H1 (cell line): ENCODE measurements around the gene UBE2I. TPM values are rescaled to one million over a fixed set of nuclear protein-coding genes. Genes with fewer than 3 reads are reported as not detected.

Experiments used
- CTCF ChIA-PET: fragments of 300-600 bp; sonication (Branson Sonifier 250); formaldehyde crosslinking; loops from one replicate; lab custom pipeline; 2021; ENCODE audit not compliant: partially characterized antibody; lab: Charles Lee
- POLR2A ChIA-PET: fragments of 300-600 bp; sonication (Branson Sonifier 250); formaldehyde crosslinking; loops from one replicate; lab custom pipeline; 2021; ENCODE audit warnings: inconsistent platforms; ENCODE audit not compliant: partially characterized antibody; lab: Charles Lee
- DNase-seq, 2 experiments: peaks; one replicate each; pipeline versions ENCODE4 v3.0.0 to v3.0.0-alpha.2; 2010 to 2022; ENCODE audit warnings: low spot score in 2 of 2, low read depth in 1 of 2, mixed read lengths in 1 of 2
- FAIRE-seq: peaks from 2 replicates; lab custom pipeline; 2011; peaks lifted over from hg19 to GRCh38; lab: Jason Lieb, UNC
- H2AFZ ChIP-seq: 2 replicates; pipeline ENCODE4 v1.8.1; 2012; ENCODE audit warnings: low read length, inconsistent platforms
- H2AK5ac ChIP-seq: 2 replicates; pipeline ENCODE4 v1.6.1; 2013; ENCODE audit warnings: low read depth, low read length
- H2BK120ac ChIP-seq: replicated peaks from 2 replicates; pipeline ENCODE3; 2013; ENCODE audit warnings: low read depth, low read length, inconsistent platforms
- H2BK12ac ChIP-seq: 2 replicates; pipeline ENCODE4 v1.6.1; 2013; ENCODE audit warnings: low read depth, low read length
- H2BK15ac ChIP-seq: 2 replicates; pipeline ENCODE4 v1.6.1; 2013; ENCODE audit warnings: low read length
- H2BK20ac ChIP-seq: 2 replicates; pipeline ENCODE4 v1.6.1; 2013; ENCODE audit warnings: low read length
- H2BK5ac ChIP-seq: 2 replicates; pipeline ENCODE4 v1.6.1; 2013; ENCODE audit warnings: low read depth, low read length
- H3K14ac ChIP-seq: 2 replicates; pipeline ENCODE4 v1.6.1; 2013; ENCODE audit warnings: inconsistent platforms; ENCODE audit not compliant: insufficient read length
- H3K18ac ChIP-seq: 2 replicates; pipeline ENCODE4 v1.6.1; 2013; ENCODE audit warnings: low read length; ENCODE audit errors: extremely low read depth
- H3K23ac ChIP-seq: 2 replicates; pipeline ENCODE4 v1.6.1; 2013; ENCODE audit warnings: inconsistent platforms; ENCODE audit not compliant: insufficient read length
- H3K23me2 ChIP-seq: 2 replicates; pipeline ENCODE4 v1.6.1; 2013; ENCODE audit warnings: low read depth, low read length
- H3K27ac ChIP-seq: 2 replicates; pipeline ENCODE4 v1.6.1; 2011; ENCODE audit warnings: low read depth, low read length, inconsistent platforms
- H3K27me3 ChIP-seq, 4 experiments: replicated peaks in 1 of 4; 1 replicate in 1 of 4; 2 replicates in 3 of 4; pipeline versions ENCODE4 v1.6.1 to v1.8.1; 2011 to 2013; ENCODE audit warnings: low read length in 3 of 4, mild to moderate bottlenecking in 3 of 4, inconsistent platforms in 2 of 4, mixed read lengths in 2 of 4, moderate library complexity in 1 of 4; ENCODE audit not compliant: control insufficient read depth in 3 of 4, insufficient read depth in 3 of 4; ENCODE audit errors: extremely low read depth in 1 of 4
- H3K36me3 ChIP-seq, 4 experiments: 2 replicates each; pipeline versions ENCODE4 v1.6.1 to v1.8.1; 2011 to 2013; ENCODE audit warnings: mild to moderate bottlenecking in 4 of 4, low read length in 3 of 4, moderate library complexity in 2 of 4, control low read depth in 1 of 4, inconsistent platforms in 1 of 4; ENCODE audit not compliant: insufficient read depth in 4 of 4, control insufficient read depth in 2 of 4
- H3K4ac ChIP-seq: replicated peaks from 2 replicates; pipeline ENCODE3; 2013; ENCODE audit warnings: low read length, low read depth, mixed read lengths, inconsistent platforms; ENCODE audit not compliant: insufficient read length
- H3K4me1 ChIP-seq, 4 experiments: replicated peaks in 1 of 4; 1 replicate in 1 of 4; 2 replicates in 3 of 4; pipeline versions ENCODE4 v1.6.1 to v1.8.1; 2011 to 2013; ENCODE audit warnings: low read length in 3 of 4, inconsistent platforms in 2 of 4, mixed read lengths in 1 of 4; ENCODE audit not compliant: insufficient read depth in 4 of 4, control insufficient read depth in 3 of 4
- H3K4me2 ChIP-seq, 2 experiments: 2 replicates each; pipeline versions ENCODE4 v1.6.1 to v1.8.1; 2011 to 2013; ENCODE audit warnings: low read depth in 2 of 2, low read length in 2 of 2, control low read depth in 1 of 2, inconsistent platforms in 1 of 2, mild to moderate bottlenecking in 1 of 2; ENCODE audit not compliant: insufficient read depth in 1 of 2
- H3K4me3 ChIP-seq, 4 experiments: fragments of 200-600, 300-600 bp in 1 of 4; sonication (generic), shearing (Covaris generic), sonication (Bioruptor Twin) in 1 of 4; 2 replicates each; pipeline versions ENCODE4 v1.5.1 to v1.8.1; 2011 to 2016; ENCODE audit warnings: low read length in 4 of 4, low read depth in 3 of 4, control low read depth in 2 of 4, inconsistent platforms in 2 of 4, mild to moderate bottlenecking in 2 of 4, mixed read lengths in 1 of 4, moderate library complexity in 1 of 4; ENCODE audit not compliant: insufficient read depth in 2 of 4; ENCODE audit errors: extremely low read depth in 1 of 4
- H3K56ac ChIP-seq: replicated peaks from 2 replicates; pipeline ENCODE3; 2013; ENCODE audit warnings: low read depth, mild to moderate bottlenecking, mixed read lengths, low read length, inconsistent platforms; ENCODE audit not compliant: insufficient read length
- H3K79me1 ChIP-seq: 2 replicates; pipeline ENCODE4 v1.6.1; 2013; ENCODE audit warnings: low read depth, low read length, control low read depth
- H3K79me2 ChIP-seq, 2 experiments: 2 replicates each; pipeline versions ENCODE4 v1.6.1 to v1.8.1; 2012 to 2013; ENCODE audit warnings: low read length in 2 of 2, mild to moderate bottlenecking in 2 of 2, inconsistent platforms in 1 of 2; ENCODE audit not compliant: insufficient read depth in 2 of 2, control insufficient read depth in 1 of 2
- H3K9ac ChIP-seq, 4 experiments: replicated peaks in 1 of 4; 1 replicate in 1 of 4; 2 replicates in 3 of 4; pipeline versions ENCODE4 v1.6.1 to v1.8.1; 2011 to 2013; ENCODE audit warnings: low read depth in 3 of 4, low read length in 3 of 4, control low read depth in 2 of 4, mild to moderate bottlenecking in 2 of 4, moderate library complexity in 2 of 4, inconsistent platforms in 1 of 4; ENCODE audit errors: extremely low read depth in 1 of 4
- H3K9me3 ChIP-seq, 2 experiments: 2 replicates each; pipeline versions ENCODE4 v1.6.1 to v1.8.1; 2012 to 2013; ENCODE audit warnings: mild to moderate bottlenecking in 2 of 2, moderate library complexity in 2 of 2, control low read depth in 1 of 2, inconsistent platforms in 1 of 2, low read depth in 1 of 2, low read length in 1 of 2, mixed read lengths in 1 of 2; ENCODE audit not compliant: insufficient read depth in 2 of 2
- H4K20me1 ChIP-seq, 2 experiments: replicated peaks in 1 of 2; 2 replicates each; pipeline versions ENCODE3 to v1.8.1; 2011 to 2013; ENCODE audit warnings: inconsistent platforms in 2 of 2, low read length in 2 of 2, mild to moderate bottlenecking in 1 of 2; ENCODE audit not compliant: insufficient read depth in 2 of 2, control insufficient read depth in 1 of 2
- H4K5ac ChIP-seq: 2 replicates; pipeline ENCODE4 v1.6.1; 2013; ENCODE audit warnings: low read length, low read depth, mixed read lengths, inconsistent platforms; ENCODE audit not compliant: insufficient read length
- H4K8ac ChIP-seq: 2 replicates; pipeline ENCODE4 v1.8.0; 2013; ENCODE audit warnings: mild to moderate bottlenecking, moderate library complexity, low read length, inconsistent platforms; ENCODE audit not compliant: insufficient read depth; ENCODE audit errors: extremely low read depth
- H4K91ac ChIP-seq: replicated peaks from 2 replicates; pipeline ENCODE3; 2013; ENCODE audit warnings: low read length, mixed read lengths, inconsistent platforms; ENCODE audit not compliant: insufficient read length
- BACH1 ChIP-seq: IDR thresholded peaks from 2 replicates; pipeline ENCODE4 v1.6.1; 2012; ENCODE audit warnings: low read length, improper control_type of control experiment
- CBX8 ChIP-seq: fragments of 300-800, 300-1000 bp; sonication (generic); IDR thresholded peaks from 2 replicates; pipeline ENCODE4 v1.7.1; 2016; ENCODE audit warnings: low read depth, low read length, borderline replicate concordance
- CHD1 ChIP-seq: IDR thresholded peaks from 2 replicates; pipeline ENCODE4 v1.6.1; 2012; ENCODE audit warnings: low read depth, low read length, improper control_type of control experiment
- CTBP2 ChIP-seq: IDR thresholded peaks from 2 replicates; pipeline ENCODE4 v1.7.0; 2011; ENCODE audit warnings: borderline replicate concordance, mild to moderate bottlenecking, moderate library complexity, mixed read lengths, low read length; ENCODE audit not compliant: insufficient read depth, insufficient read length
- EP300 ChIP-seq, 2 experiments: IDR thresholded peaks; 1 replicate in 1 of 2; 2 replicates in 1 of 2; pipeline ENCODE4 v1.6.1; 2011 to 2012; ENCODE audit warnings: low read depth in 2 of 2, low read length in 2 of 2, mild to moderate bottlenecking in 2 of 2, borderline replicate concordance in 1 of 2, inconsistent platforms in 1 of 2, moderate library complexity in 1 of 2
- FOSL1 ChIP-seq: IDR thresholded peaks from 2 replicates; pipeline ENCODE4 v1.6.1; 2011; ENCODE audit warnings: mild to moderate bottlenecking, low read depth, low read length, moderate library complexity; ENCODE audit not compliant: insufficient read depth
- HDAC6 ChIP-seq: IDR thresholded peaks from one replicate; pipeline ENCODE4 v1.7.1; 2012; ENCODE audit warnings: low read depth, mild to moderate bottlenecking, inconsistent platforms, low read length, moderate library complexity
- JUND ChIP-seq: IDR thresholded peaks from 2 replicates; pipeline ENCODE4 v1.6.1; 2011; ENCODE audit warnings: mild to moderate bottlenecking, improper control_type of control experiment, low read length
- KDM1A ChIP-seq: fragments of 200-600, 300-600 bp; sonication (generic); IDR thresholded peaks from 2 replicates; pipeline ENCODE4 v1.7.1; 2016; ENCODE audit warnings: mild to moderate bottlenecking, low read length, borderline replicate concordance
- POLR2AphosphoS5 ChIP-seq: IDR thresholded peaks from 2 replicates; pipeline ENCODE4 v1.6.1; 2011; ENCODE audit warnings: low read depth, low read length
- RFX5 ChIP-seq: IDR thresholded peaks from 2 replicates; pipeline ENCODE4 v1.6.1; 2011; ENCODE audit warnings: low read depth, low read length, improper control_type of control experiment, borderline replicate concordance
- SP1 ChIP-seq: IDR thresholded peaks from 2 replicates; pipeline ENCODE4 v1.6.1; 2011; ENCODE audit warnings: low read depth, low read length
- TEAD4 ChIP-seq: IDR thresholded peaks from 2 replicates; pipeline ENCODE4 v1.6.1; 2012; ENCODE audit warnings: low read depth, low read length, inconsistent platforms, mixed read lengths
- WGBS, 2 experiments: shearing (Covaris generic) in 1 of 2; methylation state at CpG; one replicate each; pipeline versions ENCODE4 v1.1.6 to v1.1.7; 2013 to 2015; ENCODE audit warnings: low lambda C conversion rate in 2 of 2, mixed read lengths in 2 of 2, inconsistent platforms in 1 of 2, low coverage in 1 of 2, missing lambda C conversion rate in 1 of 2; ENCODE audit not compliant: insufficient replicate concordance in 2 of 2, insufficient coverage in 1 of 2, insufficient read length in 1 of 2; ENCODE audit errors: extremely low coverage in 1 of 2, missing lambda C conversion rate in 1 of 2; 5-methylcytosine and 5-hydroxymethylcytosine counted together
- polyA plus RNA-seq, 7 experiments: library from polyadenylated mRNA; depleted of rRNA in 3 of 7; stranded (reverse) in 5 of 7; unstranded in 2 of 7; fragments of >200 nt in 5 of 7; fragments of 200-250 nt in 2 of 7; gene quantifications; 1 replicate in 5 of 7; 2 replicates in 1 of 7; 4 replicates in 1 of 7; pipeline versions ENCODE4 v1.2.1 to v1.2.3, GENCODE V29; 2011 to 2013; ENCODE audit warnings: missing spikeins in 2 of 7, mixed read lengths in 2 of 7
- total RNA-seq: library from RNA; stranded (reverse); fragmentation: NEBNext Ultra II Directional; extraction: Animal tissue kit (Norgen Biotek cat#: 25700); gene quantifications from 2 replicates; pipeline ENCODE4 v1.2.1, GENCODE V29; 2021
- TF ChIP-seq, protein P1 (sequence below): IDR thresholded peaks from 2 replicates; pipeline ENCODE4 v1.6.1; 2011; ENCODE audit warnings: low read depth, mild to moderate bottlenecking, low read length; ENCODE audit not compliant: insufficient read depth

UBE2I gene
- total and polyA plus RNA-seq, 2 of the 8 experiments (the other 6 are each of a cell fraction or from before 2014, with no cell fraction given) = 148 to 268 TPM

DNA sequence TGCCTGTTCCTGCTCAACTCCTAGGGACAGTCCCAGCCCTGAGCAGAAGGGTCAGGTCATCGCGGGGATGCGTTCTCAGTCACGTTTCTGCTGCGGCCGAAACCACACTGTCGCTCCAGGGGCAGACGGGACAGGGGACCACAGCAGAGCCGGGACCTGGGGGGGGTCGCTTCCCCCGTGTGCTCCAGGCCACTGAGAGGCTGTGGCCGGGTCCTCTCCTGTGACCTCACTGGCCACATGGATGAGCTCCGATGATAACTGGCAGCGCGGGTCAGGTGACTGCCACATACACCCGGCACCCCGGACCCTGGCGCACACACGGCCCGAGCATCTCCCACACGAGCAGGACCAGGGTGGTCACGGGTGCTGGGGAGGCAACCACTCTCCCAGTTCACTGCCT, 55.1 kb downstream of the UBE2I start:
- FAIRE-seq = no peak
- Histone ChIP-seq H3K4me1 (no peaks in the 10 kb centered on the region), H2BK20ac (no peak overlapping the region), H3K23ac (no peak overlapping the region), H2BK5ac (no peak overlapping the region), H3K36me3 (peaks cover 15 to 43% (median 23%) of the 10 kb centered on the region in 4 experiments), H3K18ac (no peak overlapping the region), H2BK15ac (no peak overlapping the region), H4K8ac (no peak overlapping the region), H3K27ac (no peak overlapping the region), H2BK12ac (no peak overlapping the region), H3K4ac (no peak overlapping the region), H3K4me3 (no peak overlapping the region), H3K27me3 (no peaks in the 10 kb centered on the region), H3K79me2 (peaks cover 0 to 5% of the 10 kb centered on the region in 2 experiments; a peak in 1 of 4 replicates), H4K91ac (no peak overlapping the region), H3K4me2 (no peak overlapping the region), H2AK5ac (no peak overlapping the region), H2BK120ac (no peak overlapping the region), H3K56ac (no peak overlapping the region), H3K79me1 (peaks cover 5% of the 10 kb centered on the region; the same call in 1 of the 2 replicates), H4K5ac (no peak overlapping the region), H3K23me2 (no peaks in the 10 kb centered on the region), H2AFZ (no peak overlapping the region), H3K9me3 (no peaks in the 10 kb centered on the region), H4K20me1 (peaks cover 12 to 29% of the 10 kb centered on the region in 2 experiments), H3K14ac (no peak overlapping the region), H3K9ac (no peak overlapping the region)
- ChIA-PET POLR2A (interaction anchor here (0.8 to 6.6 kb wide), 7 partner anchors 11 to 50 kb away, joined by 3 to 44 read pairs (median 6); no protein-coding TSS in a partner anchor), CTCF (interaction anchor here (0.6 to 8.1 kb wide), 27 partner anchors 10 to 584 kb away, joined by 3 to 59 read pairs (median 5); partner anchors contain the start of gene CCDC154)
- WGBS, 2 experiments = 92% methylated on average over 22 of the region's 22 CpGs; no CpG with 5 or more reads in 1 of the 2 experiments
- no peak for DNase-seq
- TF ChIP-seq BACH1 (no peak), RFX5 (no peak), HDAC6 (no peak), POLR2AphosphoS5 (no peak), CTBP2 (no peak), SP1 (no peak), CHD1 (no peak), FOSL1 (no peak), EP300 (IDR thresholded peaks at IDR 0.05; ENCODE audit: borderline replicate concordance in 1 of 2, low read depth in 2 of 2, low read length in 2 of 2) (no peak), JUND (no peak), KDM1A (no peak), TEAD4 (no peak), CBX8 (no peak)
- TF ChIP-seq, protein P1, sequence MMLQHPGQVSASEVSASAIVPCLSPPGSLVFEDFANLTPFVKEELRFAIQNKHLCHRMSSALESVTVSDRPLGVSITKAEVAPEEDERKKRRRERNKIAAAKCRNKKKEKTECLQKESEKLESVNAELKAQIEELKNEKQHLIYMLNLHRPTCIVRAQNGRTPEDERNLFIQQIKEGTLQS = no peak
